GM19238 (cell line): Measurements from ENCODE around the gene RANBP17.
"Not testable (repeated sequence)": the region's sequence is repeated elsewhere in the genome, so short reads cannot be mapped to it uniquely, and the experiment has no call there.

Experiments
- DNase-seq: peaks from one replicate; pipeline ENCODE4 v3.0.0; 2011; ENCODE audit warnings: low spot score; ENCODE audit not compliant: insufficient read length

RANBP17 gene

GRCh38 chr5:171291371-171291770 is 429.6 kb downstream of the RANBP17 start:
- DNase-seq: no peak

GRCh38 chr5:171295299-171295698 is 433.5 kb downstream of the RANBP17 start:
- no peak for DNase-seq

GRCh38 chr5:171295801-171296200 is 434.0 kb downstream of the RANBP17 start:
- DNase-seq: no peak

- DNase-seq: not testable (repeated sequence)
These were observed 436.1 kb downstream of the RANBP17 start for GRCh38 chr5:171297941-171298340.

- DNase-seq: no peak
These were observed 437.4 kb downstream of the RANBP17 start for GRCh38 chr5:171299228-171299627.

GRCh38 chr5:171299851-171300250 is 438.0 kb downstream of the RANBP17 start:
- DNase-seq: no peak

GRCh38 chr5:171300358-171300757 is 438.5 kb downstream of the RANBP17 start:
- no peak for DNase-seq

- DNase-seq: no peak
These were observed 444.3 kb downstream of the RANBP17 start for GRCh38 chr5:171306166-171306565.

- DNase-seq: no peak
These were observed 445.2 kb downstream of the RANBP17 start for GRCh38 chr5:171306781-171307591.

- no peak for DNase-seq
These were observed 446.1 kb downstream of the RANBP17 start for GRCh38 chr5:171307789-171308452.

- no peak for DNase-seq
These were observed 446.8 kb downstream of the RANBP17 start, which contains the start of gene TLX3 for GRCh38 chr5:171308453-171309275. TSS of gene TLX3 (plus strand) at chr5:171309248. CDS start at chr5:171309366, 118 bp downstream.

- DNase-seq: no peak
These were observed 447.7 kb downstream of the RANBP17 start for GRCh38 chr5:171309276-171310211.

GRCh38 chr5:171310212-171310818 is 448.5 kb downstream of the RANBP17 start:
- no peak for DNase-seq

GRCh38 chr5:171310819-171311321 is 449.1 kb downstream of the RANBP17 start:
- DNase-seq: no peak

- DNase-seq: no peak
These were observed 449.7 kb downstream of the RANBP17 start for GRCh38 chr5:171311322-171312077.

- no peak for DNase-seq
These were observed 450.5 kb downstream of the RANBP17 start for GRCh38 chr5:171312129-171312974.

- DNase-seq: no peak
These were observed 451.8 kb downstream of the RANBP17 start for GRCh38 chr5:171313481-171314206.
